NCI-H2107 treated with DMSO at 0.1 percent for 48 hours (cell line): Measurements from ENCODE around the gene SPRR2B.
"Not testable (repeated sequence)": the region's sequence is repeated elsewhere in the genome, so short reads cannot be mapped to it uniquely, and the experiment has no call there.

Experiments
- DNase-seq: peaks from one replicate; lab custom pipeline; 2025; ENCODE audit not compliant: unreplicated experiment; lab: John Stamatoyannopoulos, UW

Gene SPRR2B

GRCh38 chr1:153071511-153071910, at the start of gene SPRR2B:
Gene SPRR2B, minus strand, starts transcription at chr1:153071611. Its CDS starts 772 bp downstream, at chr1:153070839.
- DNase-seq: no peak

GRCh38 chr1:153120945-153121344, 49.5 kb upstream of the SPRR2B start:
- DNase-seq: no peak

GRCh38 chr1:153119491-153119971, 48.1 kb upstream of the SPRR2B start:
- no peak for DNase-seq

- DNase-seq: not testable (repeated sequence)
Measured at GRCh38 chr1:153115264-153115663, 43.9 kb upstream of the SPRR2B start.

- DNase-seq: no peak
Measured at GRCh38 chr1:153113416-153113815, 42.0 kb upstream of the SPRR2B start, which contains the start of gene SPRR2F. Gene SPRR2F, minus strand, starts transcription at chr1:153113516. Its CDS starts 783 bp downstream, at chr1:153112733.

- not testable (repeated sequence) for DNase-seq
Measured at GRCh38 chr1:153112454-153112853, 41.0 kb upstream of the SPRR2B start.

- DNase-seq: no peak
Measured at GRCh38 chr1:153100245-153100644, 28.8 kb upstream of the SPRR2B start.

- DNase-seq: no peak
Measured at GRCh38 chr1:153099461-153100045, 28.1 kb upstream of the SPRR2B start.

- DNase-seq: no peak
Measured at GRCh38 chr1:153095764-153096163, 24.4 kb upstream of the SPRR2B start.

GRCh38 chr1:153094426-153094825, 23.0 kb upstream of the SPRR2B start, which contains the start of gene SPRR2E:
Gene SPRR2E, minus strand, starts transcription at chr1:153094526. Its CDS starts 775 bp downstream, at chr1:153093751.
- DNase-seq: no peak

GRCh38 chr1:153087652-153088051, 16.2 kb upstream of the SPRR2B start:
- no peak for DNase-seq

- DNase-seq: no peak
Measured at GRCh38 chr1:153081736-153082135, 10.3 kb upstream of the SPRR2B start.

- no peak for DNase-seq
Measured at GRCh38 chr1:153072806-153073726, 1.7 kb upstream of the SPRR2B start.

GRCh38 chr1:153070243-153070642, 1.2 kb downstream of the SPRR2B start:
- no peak for DNase-seq

GRCh38 chr1:153058826-153059784, 12.3 kb downstream of the SPRR2B start:
- DNase-seq: no peak

GRCh38 chr1:153058154-153058553, 13.3 kb downstream of the SPRR2B start:
- no peak for DNase-seq

GRCh38 chr1:153057375-153057774, 14.0 kb downstream of the SPRR2B start, which contains the start of gene SPRR2A:
Gene SPRR2A, minus strand, starts transcription at chr1:153057512. Its CDS starts 777 bp downstream, at chr1:153056735.
- DNase-seq: no peak

GRCh38 chr1:153056111-153056510, 15.3 kb downstream of the SPRR2B start:
- DNase-seq: not testable (repeated sequence)

- no peak for DNase-seq
Measured at GRCh38 chr1:153049211-153049610, 22.2 kb downstream of the SPRR2B start.

GRCh38 chr1:153040950-153041631, 30.3 kb downstream of the SPRR2B start, which contains the start of gene SPRR2D:
Gene SPRR2D, minus strand, starts transcription at chr1:153041120. Its CDS starts 774 bp downstream, at chr1:153040346.
- DNase-seq: no peak
